HEK293 (cell line): ENCODE measurements around the gene TBPL1.

Experiments used
- BCL11A ChIP-seq: fragments of 450-650 bp; formaldehyde crosslinking; IDR thresholded peaks from 2 replicates; pipeline ENCODE4 v1.5.1; 2016; ENCODE audit warnings: low read depth, missing biosample characterization, missing genetic modification characterization
- KLF16 ChIP-seq: fragments of 450-650 bp; formaldehyde crosslinking; IDR thresholded peaks from 2 replicates; pipeline ENCODE4 v1.5.1; 2017; ENCODE audit warnings: missing biosample characterization, missing genetic modification characterization
- PRDM1 ChIP-seq: fragments of 450-650 bp; formaldehyde crosslinking; IDR thresholded peaks from 2 replicates; pipeline ENCODE4; 2016; ENCODE audit warnings: missing biosample characterization, missing genetic modification characterization
- REPIN1 ChIP-seq: fragments of 450-650 bp; formaldehyde crosslinking; IDR thresholded peaks from 2 replicates; pipeline ENCODE4 v1.5.1; 2017; ENCODE audit warnings: missing biosample characterization, missing genetic modification characterization, low read depth
- SALL2 ChIP-seq: fragments of 450-650 bp; formaldehyde crosslinking; IDR thresholded peaks from 2 replicates; pipeline ENCODE4 v1.5.0; 2017; ENCODE audit warnings: missing biosample characterization, mild to moderate bottlenecking, missing genetic modification characterization, borderline replicate concordance
- SETDB1 ChIP-seq: IDR thresholded peaks from one replicate; pipeline ENCODE4 v1.6.1; 2017; ENCODE audit warnings: mild to moderate bottlenecking, low read length, moderate library complexity, mixed read lengths; ENCODE audit not compliant: insufficient read length
- SP2 ChIP-seq: fragments of 450-650 bp; formaldehyde crosslinking; IDR thresholded peaks from 2 replicates; pipeline ENCODE4 v1.5.1; 2016; ENCODE audit warnings: missing biosample characterization, missing genetic modification characterization
- TCF7L2 ChIP-seq: IDR thresholded peaks from 2 replicates; pipeline ENCODE4 v1.6.1; 2011; ENCODE audit warnings: low read depth, mild to moderate bottlenecking, inconsistent platforms, low read length, moderate library complexity, borderline replicate concordance
- TRIM28 ChIP-seq: IDR thresholded peaks from 2 replicates; pipeline ENCODE4 v1.6.1; 2011; ENCODE audit warnings: low read length, control low read depth, borderline replicate concordance
- ZBTB17 ChIP-seq: fragments of 450-650 bp; formaldehyde crosslinking; IDR thresholded peaks from 2 replicates; pipeline ENCODE4 v1.5.1; 2016; ENCODE audit warnings: missing biosample characterization, missing genetic modification characterization
- ZBTB21 ChIP-seq: fragments of 450-650 bp; formaldehyde crosslinking; IDR thresholded peaks from 2 replicates; pipeline ENCODE4 v1.5.1; 2017; ENCODE audit warnings: missing biosample characterization, missing genetic modification characterization
- ZEB2 ChIP-seq: fragments of 450-650 bp; formaldehyde crosslinking; IDR thresholded peaks from 2 replicates; pipeline ENCODE4 v1.5.1; 2016; ENCODE audit warnings: missing biosample characterization, missing genetic modification characterization
- ZNF10 ChIP-seq: fragments of 450-650 bp; formaldehyde crosslinking; IDR thresholded peaks from 2 replicates; pipeline ENCODE4 v1.5.1; 2017; ENCODE audit warnings: missing biosample characterization, missing genetic modification characterization
- ZNF37A ChIP-seq: fragments of 450-650 bp; IDR thresholded peaks from 2 replicates; pipeline ENCODE4 v1.5.1; 2018; ENCODE audit warnings: missing biosample characterization, missing genetic modification characterization
- ZNF394 ChIP-seq: fragments of 450-650 bp; formaldehyde crosslinking; IDR thresholded peaks from 2 replicates; pipeline ENCODE4 v1.5.1; 2016; ENCODE audit warnings: missing biosample characterization, missing genetic modification characterization, mild to moderate bottlenecking, moderate library complexity, borderline replicate concordance
- ZNF433 ChIP-seq: fragments of 450-650 bp; formaldehyde crosslinking; IDR thresholded peaks from 2 replicates; pipeline ENCODE4 v1.5.1; 2016; ENCODE audit warnings: missing biosample characterization, missing genetic modification characterization, low read depth
- ZNF529 ChIP-seq: fragments of 450-650 bp; formaldehyde crosslinking; IDR thresholded peaks from 2 replicates; pipeline ENCODE4 v1.5.1; 2017; ENCODE audit warnings: missing genetic modification characterization, missing biosample characterization; ENCODE audit not compliant: insufficient replicate concordance
- ZNF544 ChIP-seq: fragments of 450-650 bp; formaldehyde crosslinking; IDR thresholded peaks from 2 replicates; pipeline ENCODE4 v1.5.0; 2017; ENCODE audit warnings: missing biosample characterization, missing genetic modification characterization
- ZNF837 ChIP-seq: fragments of 450-650 bp; formaldehyde crosslinking; IDR thresholded peaks from 2 replicates; pipeline ENCODE4 v1.5.1; 2016; ENCODE audit warnings: missing biosample characterization, missing genetic modification characterization
- ZSCAN30 ChIP-seq: fragments of 450-650 bp; IDR thresholded peaks from 2 replicates; pipeline ENCODE4 v1.5.1; 2018; ENCODE audit warnings: missing biosample characterization, mild to moderate bottlenecking, missing genetic modification characterization, moderate library complexity
- TF ChIP-seq, protein P1 (sequence below): fragments of 450-650 bp; formaldehyde crosslinking; conservative IDR thresholded peaks from 2 replicates; pipeline ENCODE4 v1.5.1; 2016; ENCODE audit warnings: low read depth, missing biosample characterization, missing genetic modification characterization
- TF ChIP-seq, protein P2 (sequence below): fragments of 450-650 bp; formaldehyde crosslinking; IDR thresholded peaks from 2 replicates; pipeline ENCODE4 v1.5.1; 2016; ENCODE audit warnings: missing biosample characterization, missing genetic modification characterization
- TF ChIP-seq, protein P3 (sequence below): fragments of 450-650 bp; formaldehyde crosslinking; IDR thresholded peaks from 2 replicates; pipeline ENCODE4 v1.5.1; 2016; ENCODE audit warnings: missing biosample characterization, missing genetic modification characterization
- TF ChIP-seq, protein P4 (sequence below): fragments of 450-650 bp; formaldehyde crosslinking; IDR thresholded peaks from 2 replicates; pipeline ENCODE4 v1.5.1; 2017; ENCODE audit warnings: missing biosample characterization, missing genetic modification characterization
- TF ChIP-seq, protein P5 (sequence below): fragments of 450-650 bp; formaldehyde crosslinking; IDR thresholded peaks from 2 replicates; pipeline ENCODE4; 2016; ENCODE audit warnings: missing biosample characterization, missing genetic modification characterization
- TF ChIP-seq, protein P6 (sequence below): fragments of 450-650 bp; formaldehyde crosslinking; IDR thresholded peaks from 2 replicates; pipeline ENCODE4 v1.5.1; 2016; ENCODE audit warnings: missing biosample characterization, missing genetic modification characterization
- TF ChIP-seq, protein P7 (sequence below): fragments of 450-650 bp; formaldehyde crosslinking; IDR thresholded peaks from 2 replicates; pipeline ENCODE4 v1.5.1; 2016; ENCODE audit warnings: missing biosample characterization, missing genetic modification characterization

Gene TBPL1

DNA sequence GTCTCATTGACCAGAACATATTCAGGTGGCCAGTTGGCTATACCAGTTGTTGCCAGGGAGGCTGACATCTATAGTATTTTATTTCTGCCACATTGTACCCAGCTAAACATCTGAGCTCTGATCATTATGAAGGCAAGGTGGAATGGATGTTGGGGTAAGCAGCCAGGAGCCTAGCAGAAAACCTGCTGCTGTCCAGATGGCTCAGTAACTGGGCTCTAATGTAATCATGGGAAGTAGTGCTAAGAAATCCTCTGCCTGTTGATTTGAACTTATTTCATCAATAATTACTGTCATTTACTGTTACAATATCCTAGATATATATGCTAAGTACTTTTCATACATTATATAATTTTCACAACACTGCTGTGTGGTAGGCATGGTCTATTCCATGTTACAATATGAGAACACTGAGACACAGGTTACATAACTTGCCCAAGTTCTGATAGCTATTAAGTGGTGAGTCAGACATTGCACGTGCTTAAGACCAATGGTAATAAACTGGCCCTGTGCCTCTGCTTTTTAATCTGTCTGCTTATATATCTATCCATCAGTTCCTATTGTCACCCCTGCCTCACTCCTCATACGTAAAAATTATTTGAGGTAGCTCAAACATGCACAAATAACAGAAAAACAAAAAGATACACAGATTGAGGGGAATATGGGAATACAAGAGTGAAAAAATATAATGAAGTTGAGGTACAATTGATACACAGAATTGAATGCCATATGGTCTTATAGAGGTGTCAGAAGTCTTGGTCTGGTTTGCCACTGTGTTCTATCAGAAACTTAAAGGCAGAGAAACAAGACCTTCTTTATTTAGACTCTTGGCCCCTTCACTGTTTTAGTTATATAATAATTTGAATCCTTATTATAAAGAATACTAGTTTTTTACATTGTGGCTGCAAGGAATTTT is 25.2 kb downstream of the TBPL1 start (continued):
- TF ChIP-seq, protein P1, sequence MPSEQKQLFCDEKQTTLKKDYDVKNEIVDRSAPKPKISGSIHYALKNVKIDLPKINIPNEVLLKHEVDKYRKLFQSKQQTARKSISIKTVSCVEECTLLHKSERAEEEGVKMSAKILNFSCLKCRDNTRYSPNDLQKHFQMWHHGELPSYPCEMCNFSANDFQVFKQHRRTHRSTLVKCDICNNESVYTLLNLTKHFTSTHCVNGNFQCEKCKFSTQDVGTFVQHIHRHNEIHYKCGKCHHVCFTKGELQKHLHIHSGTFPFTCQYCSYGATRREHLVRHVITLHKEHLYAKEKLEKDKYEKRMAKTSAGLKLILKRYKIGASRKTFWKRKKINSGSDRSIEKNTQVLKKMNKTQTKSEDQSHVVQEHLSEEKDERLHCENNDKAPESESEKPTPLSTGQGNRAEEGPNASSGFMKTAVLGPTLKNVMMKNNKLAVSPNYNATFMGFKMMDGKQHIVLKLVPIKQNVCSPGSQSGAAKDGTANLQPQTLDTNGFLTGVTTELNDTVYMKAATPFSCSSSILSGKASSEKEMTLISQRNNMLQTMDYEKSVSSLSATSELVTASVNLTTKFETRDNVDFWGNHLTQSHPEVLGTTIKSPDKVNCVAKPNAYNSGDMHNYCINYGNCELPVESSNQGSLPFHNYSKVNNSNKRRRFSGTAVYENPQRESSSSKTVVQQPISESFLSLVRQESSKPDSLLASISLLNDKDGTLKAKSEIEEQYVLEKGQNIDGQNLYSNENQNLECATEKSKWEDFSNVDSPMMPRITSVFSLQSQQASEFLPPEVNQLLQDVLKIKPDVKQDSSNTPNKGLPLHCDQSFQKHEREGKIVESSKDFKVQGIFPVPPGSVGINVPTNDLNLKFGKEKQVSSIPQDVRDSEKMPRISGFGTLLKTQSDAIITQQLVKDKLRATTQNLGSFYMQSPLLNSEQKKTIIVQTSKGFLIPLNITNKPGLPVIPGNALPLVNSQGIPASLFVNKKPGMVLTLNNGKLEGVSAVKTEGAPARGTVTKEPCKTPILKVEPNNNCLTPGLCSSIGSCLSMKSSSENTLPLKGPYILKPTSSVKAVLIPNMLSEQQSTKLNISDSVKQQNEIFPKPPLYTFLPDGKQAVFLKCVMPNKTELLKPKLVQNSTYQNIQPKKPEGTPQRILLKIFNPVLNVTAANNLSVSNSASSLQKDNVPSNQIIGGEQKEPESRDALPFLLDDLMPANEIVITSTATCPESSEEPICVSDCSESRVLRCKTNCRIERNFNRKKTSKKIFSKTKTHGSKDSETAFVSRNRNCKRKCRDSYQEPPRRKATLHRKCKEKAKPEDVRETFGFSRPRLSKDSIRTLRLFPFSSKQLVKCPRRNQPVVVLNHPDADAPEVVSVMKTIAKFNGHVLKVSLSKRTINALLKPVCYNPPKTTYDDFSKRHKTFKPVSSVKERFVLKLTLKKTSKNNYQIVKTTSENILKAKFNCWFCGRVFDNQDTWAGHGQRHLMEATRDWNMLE (tag by site-specific recombination), result no peak
- TF ChIP-seq SP2 (tag by site-specific recombination), result no peak
- TF ChIP-seq, protein P2, sequence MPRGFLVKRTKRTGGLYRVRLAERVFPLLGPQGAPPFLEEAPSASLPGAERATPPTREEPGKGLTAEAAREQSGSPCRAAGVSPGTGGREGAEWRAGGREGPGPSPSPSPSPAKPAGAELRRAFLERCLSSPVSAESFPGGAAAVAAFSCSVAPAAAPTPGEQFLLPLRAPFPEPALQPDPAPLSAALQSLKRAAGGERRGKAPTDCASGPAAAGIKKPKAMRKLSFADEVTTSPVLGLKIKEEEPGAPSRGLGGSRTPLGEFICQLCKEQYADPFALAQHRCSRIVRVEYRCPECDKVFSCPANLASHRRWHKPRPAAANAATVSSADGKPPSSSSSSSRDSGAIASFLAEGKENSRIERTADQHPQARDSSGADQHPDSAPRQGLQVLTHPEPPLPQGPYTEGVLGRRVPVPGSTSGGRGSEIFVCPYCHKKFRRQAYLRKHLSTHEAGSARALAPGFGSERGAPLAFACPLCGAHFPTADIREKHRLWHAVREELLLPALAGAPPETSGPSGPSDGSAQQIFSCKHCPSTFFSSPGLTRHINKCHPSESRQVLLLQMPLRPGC (tag by site-specific recombination), result no peak
- no peak for TF ChIP-seq ZNF529 (tag by site-specific recombination)
- TF ChIP-seq, protein P3, sequence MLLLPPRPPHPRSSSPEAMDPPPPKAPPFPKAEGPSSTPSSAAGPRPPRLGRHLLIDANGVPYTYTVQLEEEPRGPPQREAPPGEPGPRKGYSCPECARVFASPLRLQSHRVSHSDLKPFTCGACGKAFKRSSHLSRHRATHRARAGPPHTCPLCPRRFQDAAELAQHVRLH (tag by site-specific recombination), result no peak
- TF ChIP-seq ZNF10, result no peak
- TF ChIP-seq ZNF433, result no peak
- TF ChIP-seq, protein P4, sequence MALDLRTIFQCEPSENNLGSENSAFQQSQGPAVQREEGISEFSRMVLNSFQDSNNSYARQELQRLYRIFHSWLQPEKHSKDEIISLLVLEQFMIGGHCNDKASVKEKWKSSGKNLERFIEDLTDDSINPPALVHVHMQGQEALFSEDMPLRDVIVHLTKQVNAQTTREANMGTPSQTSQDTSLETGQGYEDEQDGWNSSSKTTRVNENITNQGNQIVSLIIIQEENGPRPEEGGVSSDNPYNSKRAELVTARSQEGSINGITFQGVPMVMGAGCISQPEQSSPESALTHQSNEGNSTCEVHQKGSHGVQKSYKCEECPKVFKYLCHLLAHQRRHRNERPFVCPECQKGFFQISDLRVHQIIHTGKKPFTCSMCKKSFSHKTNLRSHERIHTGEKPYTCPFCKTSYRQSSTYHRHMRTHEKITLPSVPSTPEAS (tag by site-specific recombination), result no peak
- TF ChIP-seq REPIN1 (tag by site-specific recombination), result no peak
- no peak for TF ChIP-seq ZBTB21 (tag by site-specific recombination)
- TF ChIP-seq, protein P5, sequence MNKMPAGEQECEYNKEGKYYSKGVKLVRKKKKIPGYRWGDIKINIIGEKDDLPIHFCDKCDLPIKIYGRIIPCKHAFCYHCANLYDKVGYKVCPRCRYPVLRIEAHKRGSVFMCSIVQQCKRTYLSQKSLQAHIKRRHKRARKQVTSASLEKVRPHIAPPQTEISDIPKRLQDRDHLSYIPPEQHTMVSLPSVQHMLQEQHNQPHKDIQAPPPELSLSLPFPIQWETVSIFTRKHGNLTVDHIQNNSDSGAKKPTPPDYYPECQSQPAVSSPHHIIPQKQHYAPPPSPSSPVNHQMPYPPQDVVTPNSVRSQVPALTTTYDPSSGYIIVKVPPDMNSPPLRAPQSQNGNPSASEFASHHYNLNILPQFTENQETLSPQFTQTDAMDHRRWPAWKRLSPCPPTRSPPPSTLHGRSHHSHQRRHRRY (tag by site-specific recombination), result no peak
- TF ChIP-seq ZSCAN30 (tag by site-specific recombination), result no peak
- TF ChIP-seq BCL11A, result no peak
- TF ChIP-seq SETDB1, result no peak
- TF ChIP-seq ZNF394 (tag by site-specific recombination), result peak; percentile 32; the same call in 1 of the 2 replicates
- TF ChIP-seq TRIM28, result peak; percentile 49; the same call in 1 of the 2 replicates
- TF ChIP-seq, protein P6, sequence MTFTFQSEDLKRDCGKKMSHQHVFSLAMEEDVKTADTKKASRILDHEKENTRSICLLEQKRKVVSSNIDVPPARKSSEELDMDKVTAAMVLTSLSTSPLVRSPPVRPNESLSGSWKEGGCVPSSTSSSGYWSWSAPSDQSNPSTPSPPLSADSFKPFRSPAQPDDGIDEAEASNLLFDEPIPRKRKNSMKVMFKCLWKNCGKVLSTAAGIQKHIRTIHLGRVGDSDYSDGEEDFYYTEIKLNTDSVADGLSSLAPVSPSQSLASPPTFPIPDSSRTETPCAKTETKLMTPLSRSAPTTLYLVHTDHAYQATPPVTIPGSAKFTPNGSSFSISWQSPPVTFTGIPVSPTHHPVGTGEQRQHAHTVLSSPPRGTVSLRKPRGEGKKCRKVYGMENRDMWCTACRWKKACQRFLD (tag by site-specific recombination), result no peak
- TF ChIP-seq ZEB2 (tag by site-specific recombination), result no peak
- TF ChIP-seq, protein P7, sequence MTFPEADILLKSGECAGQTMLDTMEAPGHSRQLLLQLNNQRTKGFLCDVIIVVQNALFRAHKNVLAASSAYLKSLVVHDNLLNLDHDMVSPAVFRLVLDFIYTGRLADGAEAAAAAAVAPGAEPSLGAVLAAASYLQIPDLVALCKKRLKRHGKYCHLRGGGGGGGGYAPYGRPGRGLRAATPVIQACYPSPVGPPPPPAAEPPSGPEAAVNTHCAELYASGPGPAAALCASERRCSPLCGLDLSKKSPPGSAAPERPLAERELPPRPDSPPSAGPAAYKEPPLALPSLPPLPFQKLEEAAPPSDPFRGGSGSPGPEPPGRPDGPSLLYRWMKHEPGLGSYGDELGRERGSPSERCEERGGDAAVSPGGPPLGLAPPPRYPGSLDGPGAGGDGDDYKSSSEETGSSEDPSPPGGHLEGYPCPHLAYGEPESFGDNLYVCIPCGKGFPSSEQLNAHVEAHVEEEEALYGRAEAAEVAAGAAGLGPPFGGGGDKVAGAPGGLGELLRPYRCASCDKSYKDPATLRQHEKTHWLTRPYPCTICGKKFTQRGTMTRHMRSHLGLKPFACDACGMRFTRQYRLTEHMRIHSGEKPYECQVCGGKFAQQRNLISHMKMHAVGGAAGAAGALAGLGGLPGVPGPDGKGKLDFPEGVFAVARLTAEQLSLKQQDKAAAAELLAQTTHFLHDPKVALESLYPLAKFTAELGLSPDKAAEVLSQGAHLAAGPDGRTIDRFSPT, result no peak
- TF ChIP-seq TCF7L2, result no peak
- no peak; the same call in 1 of the 2 replicates for TF ChIP-seq ZBTB17 (tag by site-specific recombination)
- no peak for TF ChIP-seq ZNF544
- no peak for TF ChIP-seq ZNF837 (tag by site-specific recombination)
- no peak for TF ChIP-seq KLF16 (tag by site-specific recombination)
- TF ChIP-seq PRDM1 (tag by site-specific recombination), result no peak
- no peak for TF ChIP-seq ZNF37A (tag by site-specific recombination)
- no peak for TF ChIP-seq SALL2 (tag by site-specific recombination)
